Lung microvascular endothelial cell (primary cell): ENCODE results near the gene KRT2. TPM values are rescaled to one million over a fixed set of nuclear protein-coding genes. Genes with fewer than 3 reads are reported as not detected.

Experiments
- DNase-seq, 2 donors: peaks; one replicate each; pipeline versions ENCODE4 v3.0.0 to v3.0.0-alpha.2; 2010; ENCODE audit warnings: low read depth in 2 of 2
- total RNA-seq: library from RNA; depleted of rRNA; stranded (reverse); fragments of >200 nt; gene quantifications from 2 replicates; pipeline ENCODE4 v1.2.1, GENCODE V29; 2014

The KRT2 gene
- not detected in 2 replicates for total RNA-seq

DNA sequence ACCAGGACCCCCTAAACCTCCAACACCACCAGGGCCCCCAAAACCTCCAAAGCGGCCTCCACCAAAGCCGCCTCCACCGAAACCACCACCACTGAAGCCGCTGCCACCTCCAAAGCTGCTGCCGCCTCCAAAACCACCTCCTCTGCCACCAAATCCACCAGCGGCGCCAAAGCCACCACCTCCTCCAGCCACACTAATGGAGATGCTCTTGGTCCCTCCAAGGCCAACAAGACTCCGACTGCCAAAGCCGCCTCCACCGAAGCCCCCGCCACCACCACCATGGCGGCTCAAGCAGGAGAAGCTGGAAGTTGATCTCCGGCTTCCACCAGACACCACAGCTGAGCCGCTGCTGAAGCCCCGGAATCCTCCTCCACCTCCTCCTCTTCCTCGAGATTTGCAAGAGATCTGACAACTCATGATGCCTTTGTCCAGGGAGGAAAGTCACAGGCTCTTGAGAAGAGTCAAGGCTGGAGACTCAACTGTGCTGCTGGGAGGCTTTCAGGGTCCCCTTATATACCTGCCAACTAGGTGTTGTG is at the start of gene KRT2:
KRT2 (minus strand) TSS at position 486 of the 536 bp plus-strand sequence; CDS start at position 417, 69 bp downstream.
- no peak for DNase-seq

DNA sequence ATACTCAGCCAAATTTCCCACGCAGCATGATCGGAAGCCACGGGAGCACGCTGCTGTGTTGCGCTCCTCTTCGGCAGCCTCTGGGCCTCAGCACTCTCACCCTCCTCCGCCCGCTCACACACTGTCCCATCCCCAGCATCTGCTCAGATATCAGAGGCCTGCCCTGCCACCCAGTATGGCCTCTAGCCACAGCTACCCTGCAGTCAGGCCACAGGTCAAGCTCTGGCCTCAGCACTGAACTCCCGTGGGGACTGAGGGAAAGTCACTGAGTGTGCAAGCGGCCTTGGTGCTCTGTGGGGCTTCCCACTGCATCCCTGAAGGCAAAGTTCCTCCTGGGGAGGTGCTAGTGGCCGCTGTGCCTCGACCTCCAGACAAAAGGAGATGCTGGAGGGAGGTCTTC is 49.3 kb upstream of the KRT2 start:
- no peak for DNase-seq

DNA sequence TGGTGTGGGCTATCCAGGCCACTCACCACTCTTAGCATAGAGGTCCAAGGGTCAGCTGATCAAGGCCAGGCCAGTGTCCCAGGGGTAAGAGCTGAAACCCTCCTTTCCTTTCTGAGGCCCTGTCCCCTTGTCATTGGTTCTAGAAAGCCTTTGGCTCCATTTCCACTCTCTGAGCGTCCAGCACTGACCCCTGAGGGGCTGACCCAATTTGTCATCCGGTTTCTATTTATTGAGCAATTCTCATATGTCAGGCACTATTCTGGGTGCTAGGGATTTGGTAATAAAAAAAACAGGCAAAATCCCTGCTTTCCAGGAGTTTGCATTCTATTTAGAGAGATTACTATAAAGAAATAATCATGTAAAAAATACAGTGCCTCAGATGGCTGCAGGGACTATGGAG is 47.9 kb upstream of the KRT2 start:
- no peak for DNase-seq

DNA sequence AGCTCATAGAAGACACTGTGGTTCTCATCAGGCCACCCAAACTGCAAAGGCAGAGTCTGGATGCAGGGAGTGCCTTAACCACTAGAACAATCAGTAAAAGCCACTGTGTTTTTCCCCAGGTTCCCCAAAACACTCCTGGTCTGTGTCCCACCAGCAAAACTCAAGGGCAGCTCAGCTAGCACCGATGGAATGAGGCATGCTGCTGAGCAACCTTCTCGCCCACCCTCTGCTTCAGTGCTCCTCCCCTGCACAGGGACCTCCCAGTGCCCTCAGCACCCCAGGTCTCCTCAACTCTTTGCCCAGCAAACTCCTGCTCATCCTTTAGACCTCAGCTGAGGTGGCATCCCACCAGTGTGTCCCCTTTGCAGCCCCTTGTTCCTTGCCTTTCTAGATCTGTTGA is 47.4 kb upstream of the KRT2 start:
- no peak for DNase-seq

DNA sequence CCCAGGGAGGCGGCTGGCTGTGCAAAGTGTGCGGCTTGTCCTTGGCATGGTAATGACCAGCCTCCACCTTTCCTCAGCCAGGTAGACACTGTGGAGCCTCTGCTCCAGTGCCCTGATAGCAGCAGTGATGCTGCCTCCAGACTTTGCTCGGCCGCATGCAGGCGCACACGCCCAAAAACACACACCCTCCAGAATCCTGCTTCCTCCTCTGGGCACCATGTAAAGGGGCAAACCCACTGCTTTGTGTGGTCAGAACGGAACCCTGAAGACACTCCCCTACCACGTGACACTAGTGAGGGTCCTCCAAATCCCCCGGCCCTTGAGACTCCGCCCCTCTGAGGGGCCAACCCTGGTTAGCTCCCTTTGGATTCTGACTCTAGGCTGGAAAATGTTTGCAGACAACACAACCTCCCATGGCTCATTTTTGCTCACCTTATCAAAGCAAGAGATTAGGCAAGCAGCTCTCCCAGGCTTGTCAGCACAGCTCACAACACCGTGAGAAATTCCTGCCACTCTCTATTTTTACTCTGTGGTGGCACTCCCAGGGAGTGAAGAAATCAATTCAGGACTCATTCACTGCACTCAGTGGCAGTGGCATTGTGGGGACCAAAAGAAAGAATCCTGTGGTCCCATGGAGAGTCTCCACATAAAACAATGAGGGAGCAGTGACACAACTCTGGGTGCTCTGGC is 46.8 kb upstream of the KRT2 start:
- no peak for DNase-seq

DNA sequence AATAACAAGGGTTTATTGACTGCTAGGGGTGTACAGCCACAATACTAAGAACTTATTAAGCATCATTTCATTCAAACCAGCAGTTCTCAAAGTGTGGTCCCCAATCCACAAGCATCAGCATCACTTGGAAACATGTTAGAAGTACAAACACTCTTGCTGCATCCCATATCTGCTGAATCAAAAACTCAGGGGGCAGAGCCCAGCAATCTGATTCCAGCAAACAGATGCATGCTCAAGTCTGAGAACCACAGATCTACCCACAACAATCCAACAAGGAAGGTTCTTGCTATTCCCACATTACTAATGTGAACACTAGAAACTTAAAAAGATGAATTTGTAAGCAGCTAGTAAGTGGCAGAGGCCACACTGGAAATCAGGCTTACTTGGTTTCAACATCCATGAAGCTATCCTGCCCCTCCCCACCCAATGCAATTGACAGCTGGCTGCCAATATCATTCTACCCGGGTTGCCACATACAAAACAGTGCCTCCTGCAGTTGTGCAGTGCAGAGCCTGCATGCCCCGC is 45.1 kb upstream of the KRT2 start:
- DNase-seq, result no peak

DNA sequence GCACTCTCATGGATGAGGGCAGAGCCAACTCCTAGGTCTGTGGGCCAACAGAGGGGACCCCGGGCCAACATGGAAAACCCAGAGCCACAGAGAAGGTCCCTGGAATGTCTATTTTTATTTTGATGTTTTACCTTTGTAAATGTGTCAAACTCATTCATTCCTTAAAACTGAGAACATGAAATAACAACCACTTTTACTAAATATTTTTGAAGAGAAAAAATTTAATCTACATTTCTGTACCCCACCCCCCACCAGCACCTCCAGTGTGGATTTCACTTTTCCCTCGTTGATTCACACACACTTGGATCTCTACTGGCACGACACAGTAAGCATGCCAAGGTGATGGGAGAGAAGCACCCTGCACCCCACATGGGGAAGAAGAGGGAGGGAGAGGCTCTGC is 44.6 kb upstream of the KRT2 start:
- DNase-seq, result no peak

DNA sequence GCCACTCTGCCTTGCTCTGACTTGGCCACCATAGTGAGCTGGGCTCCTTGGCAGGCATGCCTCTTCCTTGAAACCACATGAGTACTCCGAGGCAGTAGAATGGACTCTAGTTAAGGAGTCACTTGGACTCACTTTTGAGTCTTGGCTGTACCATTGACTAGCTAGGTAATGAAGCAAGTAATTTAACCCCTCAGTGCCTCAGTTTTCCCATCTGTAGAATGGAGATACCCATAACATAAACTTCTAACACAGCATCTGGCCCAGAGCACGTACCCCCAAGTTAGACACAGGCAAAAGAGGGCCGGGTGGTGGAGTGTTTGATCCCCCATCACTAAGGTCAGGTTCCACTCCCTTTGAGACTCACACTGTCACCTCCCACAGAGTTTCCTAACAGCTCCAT is 43.0 kb upstream of the KRT2 start:
- DNase-seq, result no peak

DNA sequence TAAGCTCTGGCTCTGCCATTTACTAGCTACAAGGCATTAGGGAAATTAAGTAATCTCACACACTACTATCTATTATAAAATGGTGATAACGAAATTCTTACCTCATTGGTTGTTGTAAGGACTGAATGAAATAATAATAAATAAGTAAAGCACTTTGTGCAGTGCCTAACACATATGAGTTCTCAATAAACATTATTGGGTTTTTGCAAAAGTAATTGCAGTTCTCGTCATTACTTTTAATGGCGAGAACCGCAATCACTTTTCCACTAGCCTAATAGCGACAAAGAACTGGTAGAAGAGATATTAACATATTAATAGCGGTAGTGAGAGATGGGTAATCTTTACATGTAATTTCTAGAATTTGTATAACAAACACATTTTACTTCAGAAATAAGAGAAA is 42.1 kb upstream of the KRT2 start:
- no peak for DNase-seq

DNA sequence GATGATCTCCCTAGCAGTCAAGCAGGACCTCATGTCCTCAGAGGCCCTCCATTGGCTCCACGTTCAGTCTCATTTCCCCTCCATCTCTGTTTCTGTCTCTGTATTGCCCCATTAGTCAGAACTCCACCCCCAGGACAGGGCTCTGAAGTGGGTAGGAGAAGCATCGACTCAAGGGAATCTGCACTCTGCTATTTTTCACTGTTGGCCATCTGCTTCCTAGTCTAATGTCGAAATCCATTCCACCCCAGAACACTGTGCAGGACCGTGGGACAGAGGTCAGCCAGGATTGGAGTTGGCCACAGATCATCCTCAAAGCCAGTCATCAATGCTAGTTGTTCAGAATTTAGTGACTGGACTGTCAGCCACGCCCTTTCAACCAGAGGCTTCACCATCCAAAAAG is 41.2 kb upstream of the KRT2 start:
- DNase-seq, result no peak

DNA sequence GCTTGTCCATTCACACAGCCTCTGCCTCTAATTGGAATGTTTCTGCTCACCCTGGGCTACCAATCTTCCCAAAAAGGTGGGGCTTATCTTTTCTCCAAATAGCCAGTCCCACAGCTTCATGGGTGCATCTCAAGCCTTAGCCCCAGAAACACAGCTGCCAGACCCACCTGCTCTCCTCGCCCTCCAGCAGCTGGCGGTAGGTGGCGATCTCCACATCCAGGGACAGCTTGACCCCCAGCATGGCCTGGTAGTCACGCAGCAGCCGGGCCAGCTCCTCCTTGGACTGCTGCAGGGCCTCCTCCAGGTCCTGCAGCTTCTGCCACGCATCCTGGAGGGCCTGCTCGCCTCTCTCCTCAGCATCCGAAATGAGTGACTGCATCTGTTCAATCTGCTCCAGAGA is 40.2 kb upstream of the KRT2 start:
- DNase-seq, result no peak

DNA sequence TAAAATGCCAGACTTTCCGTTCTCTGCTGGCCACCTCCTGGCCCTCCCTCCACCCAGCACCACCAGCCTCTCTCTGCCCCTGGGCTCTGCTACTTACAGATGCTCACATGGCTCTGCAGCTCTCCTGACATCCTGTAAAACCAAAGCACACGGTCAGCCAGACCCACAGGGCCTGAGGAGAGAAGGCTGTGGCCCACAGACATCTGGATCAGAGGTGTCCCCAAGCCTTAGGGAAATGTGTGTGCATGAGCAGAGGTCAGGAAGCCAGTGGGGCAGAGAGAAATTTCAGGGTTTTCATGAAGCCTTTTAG is 39.8 kb upstream of the KRT2 start:
- DNase-seq, result no peak

DNA sequence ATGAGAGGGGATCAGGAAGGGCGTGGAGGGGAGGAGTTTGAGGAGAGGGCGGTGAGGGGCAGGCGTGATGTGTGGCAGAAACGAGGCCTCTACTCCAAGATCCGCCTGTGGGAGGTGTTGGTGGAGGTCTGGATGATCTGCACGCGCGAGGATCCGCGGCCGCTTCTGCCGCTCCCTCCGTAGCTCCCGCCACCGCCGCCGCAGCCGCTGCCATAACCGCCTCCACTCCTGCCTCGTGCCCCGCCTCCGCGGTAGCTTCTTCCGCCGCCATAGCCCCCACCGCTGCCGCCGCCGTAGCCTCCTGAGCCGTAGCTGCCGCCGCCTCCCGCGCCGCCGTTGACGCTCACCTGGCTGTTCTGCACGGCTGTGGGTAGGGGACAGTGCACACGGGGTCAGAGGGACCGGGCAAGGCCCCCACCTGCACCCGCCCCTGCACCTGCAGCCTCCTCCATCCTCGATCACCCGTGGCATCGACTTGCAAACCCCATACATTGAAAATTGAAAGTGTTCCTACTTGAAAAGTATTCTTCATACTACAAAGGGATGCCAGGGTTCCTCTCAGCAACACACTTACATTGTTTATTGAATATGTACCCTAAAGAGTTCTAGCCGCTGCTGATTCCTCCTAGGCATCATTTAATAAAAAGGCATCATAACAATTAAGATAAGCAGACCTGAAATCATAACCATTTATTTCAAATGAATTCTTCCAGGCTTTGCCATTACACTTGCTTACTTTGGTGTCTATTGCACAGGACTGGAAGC is 39.2 kb upstream of the KRT2 start:
- DNase-seq, result no peak

DNA sequence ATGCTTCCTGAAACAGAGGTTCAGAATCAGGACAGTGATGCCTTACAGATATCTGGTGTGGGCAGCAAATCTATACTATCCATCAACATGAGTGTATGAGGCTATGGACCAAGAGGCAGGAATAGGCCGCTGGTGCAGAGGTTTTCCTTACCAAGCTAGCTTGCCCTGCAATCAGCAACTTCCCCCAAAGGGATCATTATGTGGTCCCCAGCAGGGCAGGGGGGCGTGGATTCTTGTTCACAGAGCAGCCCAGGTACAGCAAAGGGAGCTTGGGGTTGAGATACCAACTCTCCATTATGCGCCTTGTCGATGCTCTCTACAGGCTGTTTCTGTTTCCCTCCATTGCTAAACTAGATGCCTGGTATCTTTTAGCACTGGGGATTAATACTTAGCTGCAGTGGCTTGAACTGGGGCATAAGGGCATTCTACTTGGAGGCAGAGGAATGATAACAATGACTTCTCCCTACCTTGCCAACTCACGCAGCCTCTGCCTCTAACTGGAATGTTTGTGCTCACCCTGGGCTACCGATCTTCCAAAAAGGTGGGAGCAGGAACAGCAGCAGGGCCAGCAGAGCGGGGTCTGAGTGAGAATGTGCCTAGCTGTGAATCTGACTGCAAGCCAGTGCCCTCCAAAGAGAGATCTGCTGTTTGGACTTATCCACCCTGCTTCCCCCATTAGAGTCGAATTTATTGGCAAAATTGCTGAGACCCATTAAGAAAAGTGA is 38.5 kb upstream of the KRT2 start:
- no peak for DNase-seq

DNA sequence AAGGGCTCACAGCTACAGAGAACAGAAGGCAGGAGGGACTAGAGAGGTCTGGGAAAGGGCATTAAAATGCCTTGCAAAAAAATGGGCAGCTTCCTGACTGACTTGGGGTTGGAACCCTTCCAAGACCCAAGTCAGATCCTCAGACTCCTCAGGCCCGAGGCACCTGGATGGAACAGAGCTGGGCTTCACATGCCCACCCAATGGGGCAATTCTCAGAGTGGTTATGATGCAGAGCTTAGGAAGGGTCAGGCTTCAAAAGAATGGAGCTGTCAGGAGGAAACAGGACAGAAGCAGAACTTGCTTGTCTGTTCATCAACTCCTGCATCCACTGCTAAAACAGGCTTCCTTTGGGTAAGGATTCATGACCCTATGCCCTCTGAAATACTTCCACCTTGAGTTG is 37.9 kb upstream of the KRT2 start:
- DNase-seq, result no peak

DNA sequence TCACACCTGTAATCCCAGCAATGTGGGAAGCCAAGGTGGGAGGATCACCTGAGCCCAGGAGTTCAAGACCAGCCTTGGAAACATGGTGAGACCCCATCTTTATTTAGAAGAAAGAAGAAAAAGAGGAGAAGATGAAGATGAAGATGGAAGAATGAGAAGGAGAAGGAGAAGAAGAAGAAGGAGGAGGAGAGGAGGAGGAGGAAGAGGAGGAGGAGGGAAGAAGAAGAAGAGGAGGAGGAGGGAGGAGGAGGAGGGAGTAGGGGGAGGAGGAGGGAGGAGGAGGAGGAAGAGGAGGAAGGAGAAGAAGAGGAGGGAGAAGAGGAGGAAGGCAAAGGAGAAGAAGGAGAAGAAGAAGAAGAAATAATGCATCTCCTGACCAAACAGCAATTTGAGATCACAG is 37.2 kb upstream of the KRT2 start:
- no peak for DNase-seq

DNA sequence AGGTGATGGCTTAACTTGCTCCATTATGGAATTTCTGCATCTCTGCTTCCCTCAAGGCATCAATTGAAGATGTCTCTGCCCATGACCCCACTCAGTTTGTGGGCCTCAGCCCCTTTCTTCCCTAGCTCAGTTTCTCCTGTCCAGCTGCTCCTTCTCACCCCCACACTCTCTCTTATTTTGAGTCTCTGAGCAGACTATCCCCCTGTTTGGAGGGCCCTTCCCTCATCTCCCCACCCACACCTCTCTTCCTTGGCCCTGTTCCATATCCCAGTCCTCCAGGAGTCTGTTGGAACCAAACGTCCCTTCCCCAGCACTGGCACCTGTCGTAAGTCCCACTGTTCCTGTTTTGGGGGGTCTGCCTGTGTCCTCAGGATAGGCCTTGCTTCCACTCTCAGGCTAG is 36.5 kb upstream of the KRT2 start:
- no peak for DNase-seq

DNA sequence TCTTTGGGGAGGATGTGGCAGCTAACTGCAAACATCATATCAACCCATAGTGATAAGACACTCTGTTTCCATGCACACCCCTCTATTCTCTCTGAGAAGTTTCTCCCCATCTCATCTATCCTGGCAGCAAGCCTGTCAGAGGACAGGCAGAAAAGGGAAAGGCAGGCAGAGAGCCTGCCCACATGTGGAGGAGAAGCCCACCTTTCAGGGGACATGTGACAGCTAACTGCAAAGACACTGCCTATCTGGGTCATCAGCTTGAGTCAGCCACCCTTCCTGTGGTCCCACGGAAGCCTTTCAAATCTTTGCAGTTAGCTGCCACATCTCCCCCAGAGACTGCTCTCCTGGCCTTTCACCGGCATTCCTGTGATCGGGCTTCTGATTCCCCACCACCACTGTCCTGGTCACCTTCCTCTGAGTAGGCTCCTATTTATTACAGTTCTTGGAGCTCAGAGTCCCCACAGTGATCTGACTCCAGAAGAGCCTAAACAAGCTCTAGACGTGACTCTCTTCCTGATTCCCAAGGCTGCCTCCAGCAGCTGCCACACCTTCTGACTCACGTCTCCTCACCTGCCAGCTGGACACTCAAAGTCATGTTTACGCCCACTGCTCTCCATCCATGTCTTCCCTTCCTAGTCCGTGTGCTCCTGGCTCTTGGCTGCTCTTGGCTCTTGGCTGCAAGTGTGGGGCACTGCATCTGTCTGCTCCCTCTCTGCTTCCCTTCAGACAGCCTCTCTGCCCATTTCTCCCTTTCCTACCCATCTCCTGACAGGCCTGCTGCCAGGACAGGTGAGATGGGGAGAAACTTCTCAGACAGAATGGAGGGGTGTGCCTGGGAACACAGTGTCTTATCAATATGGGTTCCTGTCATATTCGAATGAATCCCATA is 35.7 kb upstream of the KRT2 start:
- no peak for DNase-seq

DNA sequence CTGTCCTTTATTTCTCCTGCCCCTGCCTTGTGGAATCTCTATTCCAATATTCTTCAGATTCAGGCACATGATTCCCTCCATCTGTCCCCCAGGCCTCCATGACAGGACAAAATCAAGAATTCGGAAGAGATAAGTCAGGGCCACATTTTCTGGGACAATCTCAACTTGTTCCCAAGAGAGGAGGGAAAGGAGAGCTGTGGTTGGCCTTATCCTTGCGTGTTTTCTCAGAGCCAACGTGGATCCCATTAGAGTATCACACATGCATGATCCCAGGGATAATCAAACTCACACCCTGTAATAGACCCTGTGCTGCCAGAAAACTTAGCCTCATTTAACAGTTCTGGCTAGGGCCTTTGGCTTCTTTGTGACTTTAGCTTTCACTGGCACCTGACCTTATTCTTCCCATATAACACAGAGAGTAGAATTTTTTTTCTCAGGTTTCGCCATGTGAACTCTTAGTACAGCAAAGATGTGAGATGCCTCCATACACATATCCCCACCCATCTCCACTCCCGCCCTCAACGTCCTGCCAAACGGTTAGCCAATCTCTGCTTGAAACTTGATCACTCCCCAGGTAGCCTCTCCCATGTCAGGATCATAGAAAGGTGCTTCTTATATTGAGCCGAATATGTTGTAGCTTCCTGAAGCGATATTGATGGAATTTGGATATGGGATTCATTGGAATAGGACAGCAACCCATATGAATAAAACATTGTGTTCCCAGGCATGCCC is 34.9 kb upstream of the KRT2 start:
- DNase-seq, result no peak

DNA sequence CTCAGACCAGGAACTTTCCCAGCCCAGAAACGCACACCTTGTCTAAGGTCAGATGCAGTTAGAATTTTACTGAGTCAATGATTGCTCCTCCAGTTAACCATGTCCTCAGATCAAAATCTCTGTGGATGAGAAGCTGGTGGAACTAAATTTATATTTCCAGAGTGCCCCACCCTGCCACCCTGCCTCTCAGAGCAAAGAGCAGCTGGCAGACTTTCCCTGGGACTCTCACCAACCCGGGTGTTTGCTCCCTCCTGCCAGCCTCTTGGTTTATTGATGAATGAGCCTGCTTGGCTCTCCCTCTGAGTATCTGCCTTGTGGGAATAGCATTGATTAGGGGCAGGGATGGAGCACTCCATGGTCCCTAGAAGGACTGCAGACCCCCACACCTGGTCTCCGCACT is 34.1 kb upstream of the KRT2 start:
- no peak for DNase-seq
